HepG2 (cell line): ENCODE measurements around the gene SALL2. TPM values are rescaled to one million over a fixed set of nuclear protein-coding genes. Genes with fewer than 3 reads are reported as not detected.

ENCODE experiments used
- ELF1 ChIP-seq: sonication (generic); formaldehyde crosslinking; IDR thresholded peaks from 2 replicates; pipeline ENCODE4 v1.4.0; 2020; ENCODE audit warnings: missing genetic modification reagents
- FOXO1 ChIP-seq: sonication (generic); formaldehyde crosslinking; IDR thresholded peaks from 2 replicates; pipeline ENCODE4 v1.4.0; 2020; ENCODE audit warnings: missing genetic modification reagents
- HBP1 ChIP-seq: IDR thresholded peaks from 2 replicates; pipeline ENCODE4 v1.6.1; 2016; ENCODE audit warnings: low read depth, control low read depth
- HMGA1 ChIP-seq: sonication (generic); formaldehyde crosslinking; conservative IDR thresholded peaks from 2 replicates; pipeline ENCODE4 v1.4.0; 2020; ENCODE audit warnings: missing genetic modification reagents
- HMGXB3 ChIP-seq: sonication (generic); formaldehyde crosslinking; IDR thresholded peaks from 2 replicates; pipeline ENCODE4 v1.4.0; 2020; ENCODE audit warnings: missing genetic modification reagents, borderline replicate concordance
- NCOA2 ChIP-seq: sonication (generic); formaldehyde crosslinking; IDR thresholded peaks from 2 replicates; pipeline ENCODE4 v1.8.0; 2022; ENCODE audit warnings: inconsistent platforms
- RBFOX2 ChIP-seq: fragments of 200-400 bp; formaldehyde crosslinking; IDR thresholded peaks from 2 replicates; pipeline ENCODE4 v1.6.1; 2017; ENCODE audit warnings: low read depth, mild to moderate bottlenecking, low read length
- RBM22 ChIP-seq: fragments of 200-400 bp; formaldehyde crosslinking; optimal IDR thresholded peaks from 2 replicates; pipeline ENCODE3; 2017; ENCODE audit warnings: mild to moderate bottlenecking, low read length, moderate library complexity
- REL ChIP-seq: sonication (generic); formaldehyde crosslinking; conservative IDR thresholded peaks from 2 replicates; pipeline ENCODE4 v1.8.0; 2022; ENCODE audit warnings: mild to moderate bottlenecking, missing genetic modification reagents, moderate library complexity
- XBP1 ChIP-seq: sonication (generic); formaldehyde crosslinking; IDR thresholded peaks from 2 replicates; pipeline ENCODE4 v1.5.0; 2020; ENCODE audit warnings: missing genetic modification reagents
- ZNF512 ChIP-seq: sonication (generic); formaldehyde crosslinking; IDR thresholded peaks from 2 replicates; pipeline ENCODE4 v1.4.0; 2020; ENCODE audit warnings: mild to moderate bottlenecking, missing genetic modification reagents
- ZNF574 ChIP-seq: sonication (generic); formaldehyde crosslinking; IDR thresholded peaks from 2 replicates; pipeline ENCODE4 v1.4.0; 2020; ENCODE audit warnings: missing genetic modification reagents
- polyA plus RNA-seq, 8 experiments: library from polyadenylated mRNA; depleted of rRNA in 3 of 8; stranded (reverse) in 7 of 8; unstranded in 1 of 8; fragments of >200 nt; fragmentation: Illumina TruSeq in 4 of 8; extraction: Trizol in 4 of 8; gene quantifications; 2 replicates each; pipeline versions ENCODE4 v1.2.1 to v1.2.3, GENCODE V29; 2011 to 2016; ENCODE audit warnings: low read depth in 4 of 8, missing spikeins in 1 of 8, mixed read lengths in 1 of 8; ENCODE audit not compliant: insufficient read depth in 1 of 8
- total RNA-seq, 5 experiments: library from RNA; depleted of rRNA; stranded (reverse); fragments of >200 nt; fragmentation: Illumina TruSeq; extraction: Trizol; gene quantifications; 2 replicates each; pipeline ENCODE4 v1.2.3, GENCODE V29; 2016; ENCODE audit warnings: low read depth in 1 of 5
- TF ChIP-seq, protein P1 (sequence below): sonication (generic); formaldehyde crosslinking; IDR thresholded peaks from 2 replicates; pipeline ENCODE4 v1.4.0; 2020; ENCODE audit warnings: missing genetic modification reagents

The SALL2 gene
- total and polyA plus RNA-seq, 2 of the 13 experiments (the other 11 are each of a cell fraction or from before 2014, with no cell fraction given), result 4.9 to 5.8 TPM

- no peak for TF ChIP-seq RBM22
- TF ChIP-seq ZNF512 (CRISPR knock-in tag), result no peak
- no peak for TF ChIP-seq RBFOX2
- TF ChIP-seq REL (CRISPR knock-in tag), result 0 out of 2 replicates have a peak, but pooled peaks have one; percentile 20
- TF ChIP-seq ZNF574, result peak; percentile 98
- TF ChIP-seq, protein P1, sequence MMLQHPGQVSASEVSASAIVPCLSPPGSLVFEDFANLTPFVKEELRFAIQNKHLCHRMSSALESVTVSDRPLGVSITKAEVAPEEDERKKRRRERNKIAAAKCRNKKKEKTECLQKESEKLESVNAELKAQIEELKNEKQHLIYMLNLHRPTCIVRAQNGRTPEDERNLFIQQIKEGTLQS (CRISPR knock-in tag), result no peak
- TF ChIP-seq HBP1 (CRISPR knock-in tag), result no peak
- TF ChIP-seq HMGXB3, result 0 out of 2 replicates have a peak, but pooled peaks have one; percentile 27
- 0 out of 2 replicates have a peak, but pooled peaks have one; percentile 27 for TF ChIP-seq NCOA2
- no peak for TF ChIP-seq FOXO1
- TF ChIP-seq XBP1 (CRISPR knock-in tag), result no peak
- TF ChIP-seq HMGA1 (CRISPR knock-in tag), result no peak
- TF ChIP-seq ELF1, result peak; percentile 74; the same call in 1 of the 2 replicates
Measured at GRCh38 chr14:21476523-21476924, 49.6 kb downstream of the SALL2 start (continued).
